GM19328 (cell line): ENCODE data around the gene ATE1.
"Not testable (repeated sequence)": the region's sequence is repeated elsewhere in the genome, so short reads cannot be mapped to it uniquely, and the experiment has no call there.

Experiments used
- ATAC-seq: cut with Tn5 transposase; IDR thresholded peaks from one replicate; pipeline ENCODE4 v1.9.1; 2021; ENCODE audit warnings: mild to moderate bottlenecking, moderate library complexity; ENCODE audit not compliant: unreplicated experiment

The ATE1 gene

DNA sequence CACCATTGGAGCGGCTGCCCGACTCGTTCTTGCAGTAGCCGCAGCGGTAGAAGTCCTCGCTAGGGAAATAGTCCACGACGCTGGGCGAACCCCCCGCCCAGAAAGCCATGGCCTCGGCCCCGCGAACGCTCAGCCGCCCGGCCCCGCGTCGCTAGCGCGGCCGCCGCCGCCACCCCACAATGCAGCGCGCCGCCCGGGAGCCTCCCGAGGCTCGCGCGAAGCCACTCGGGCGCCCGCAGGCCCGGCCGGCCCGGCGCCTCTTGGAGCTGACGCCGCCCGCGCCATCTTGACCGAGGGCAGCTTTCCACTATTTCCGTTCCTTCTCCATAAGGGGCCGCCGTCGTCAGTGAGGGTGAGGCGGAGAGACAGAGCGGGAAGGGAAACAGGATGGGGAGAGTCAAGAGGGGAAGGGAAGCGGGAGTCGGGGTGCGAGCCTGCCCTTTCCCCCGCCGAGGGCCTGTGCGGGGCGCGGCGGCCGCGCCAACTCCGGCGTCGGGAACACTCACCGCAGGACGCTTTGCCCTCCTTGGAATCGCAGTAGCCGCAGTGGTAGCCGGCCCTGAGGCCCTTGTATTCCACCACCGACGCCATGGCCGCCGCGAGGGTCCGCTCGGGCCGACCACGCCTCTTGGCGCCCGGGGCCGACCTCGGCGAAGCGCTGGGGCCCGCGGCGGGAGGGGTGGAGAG lies at the start of gene ATE1:
ATE1 (minus strand) TSS at position 191 of the 687 bp plus-strand sequence; CDS start at position 109, 82 bp downstream.
- ATAC-seq = peak; percentile 84

DNA sequence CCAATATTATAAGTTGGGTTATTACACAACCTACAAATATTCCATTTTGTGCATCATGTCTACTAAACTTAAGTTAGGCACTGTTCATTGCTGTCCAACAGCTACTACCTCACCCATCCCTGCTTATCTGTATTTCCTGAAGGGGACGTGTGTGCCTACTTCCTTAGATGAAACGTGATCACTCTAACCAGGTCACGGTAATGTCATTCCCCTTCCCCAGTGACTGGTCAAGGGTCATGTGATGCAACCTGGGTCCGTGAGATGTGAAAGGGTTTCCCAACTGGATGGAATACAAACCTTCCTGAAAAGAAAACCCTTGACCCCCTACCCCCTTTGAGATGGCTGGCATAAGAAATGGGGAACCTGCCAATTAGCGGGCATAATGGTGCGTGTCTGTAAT lies 48.8 kb upstream of the ATE1 start:
- no peak for ATAC-seq

DNA sequence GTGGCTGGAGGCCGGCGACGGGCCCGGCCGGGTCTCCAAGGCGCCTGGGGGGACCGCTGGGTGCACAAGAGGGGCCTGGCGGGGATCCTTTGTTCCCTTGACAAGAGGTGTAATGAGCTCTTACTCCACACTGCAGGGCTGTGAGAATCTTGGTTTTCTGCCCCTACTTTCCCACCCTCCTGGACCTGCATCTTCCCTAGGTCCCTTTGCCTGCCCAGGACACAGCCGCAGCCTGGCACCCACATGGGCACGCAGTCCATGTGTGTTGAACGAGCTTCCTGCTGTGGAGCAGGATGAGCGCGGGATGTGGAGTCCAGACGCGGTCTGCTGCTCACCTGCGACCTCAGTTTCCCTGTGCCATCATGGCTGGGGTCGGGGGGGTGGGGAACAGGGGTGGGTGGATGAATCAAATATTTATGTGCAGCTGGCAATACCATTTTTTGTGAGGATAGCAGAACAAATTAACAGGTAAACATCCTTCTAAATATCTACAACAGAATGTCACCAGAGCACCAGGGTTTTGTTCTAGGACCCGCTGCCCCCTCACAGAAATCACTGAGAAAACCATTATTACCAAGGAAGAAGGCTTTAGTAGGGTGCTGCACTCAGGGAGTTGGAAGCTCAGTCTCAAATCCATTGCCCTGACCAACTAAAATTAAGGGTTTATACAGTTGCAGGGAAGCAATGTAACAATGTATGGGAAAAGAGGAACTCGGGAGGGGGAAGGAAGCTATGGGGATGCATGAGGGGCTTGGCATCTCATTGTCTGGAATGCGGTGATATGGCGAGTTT lies 47.7 kb upstream of the ATE1 start:
- no peak for ATAC-seq

DNA sequence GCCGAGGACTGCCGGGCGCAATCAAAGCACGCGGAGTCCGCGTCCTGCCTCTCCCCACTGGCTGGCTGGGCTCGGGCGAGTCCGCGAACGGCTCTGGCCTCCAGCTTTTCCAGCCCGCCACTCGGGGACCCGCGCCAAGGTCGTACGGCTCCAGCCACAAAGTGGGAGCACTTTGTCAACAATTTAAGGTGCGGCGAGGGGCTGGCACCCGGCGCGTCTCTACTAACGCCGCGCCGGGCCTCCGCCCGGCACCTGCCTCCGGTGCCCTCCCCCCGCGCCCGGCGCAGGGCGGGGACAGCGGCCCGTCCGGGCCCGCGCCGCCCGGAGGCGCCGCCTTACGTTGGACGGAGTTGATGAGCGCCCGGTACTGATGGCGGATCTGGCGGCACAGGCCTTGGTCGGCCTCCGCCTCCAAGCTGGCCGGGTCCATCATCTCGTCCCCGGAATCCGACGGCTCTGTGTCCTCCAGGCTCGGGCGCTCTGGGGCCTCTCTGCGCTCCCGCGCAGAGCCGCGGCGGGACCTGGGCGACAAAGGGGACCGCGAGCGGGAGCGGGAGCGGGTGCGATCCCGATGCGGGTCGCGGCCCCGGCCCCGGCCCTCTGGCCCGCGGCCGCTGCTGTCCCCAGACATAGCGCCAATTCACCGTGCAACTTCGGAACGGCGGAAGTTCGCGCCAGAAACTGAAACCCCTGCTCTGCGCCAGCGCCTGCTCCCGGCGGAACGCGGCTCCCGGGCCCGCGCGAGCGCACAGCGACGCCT lies 46.9 kb upstream of the ATE1 start, which contains the start of gene NSMCE4A:
NSMCE4A (minus strand) TSS at position 683 of the 760 bp plus-strand sequence; CDS start at position 631, 52 bp downstream.
- peak; percentile 84 for ATAC-seq

DNA sequence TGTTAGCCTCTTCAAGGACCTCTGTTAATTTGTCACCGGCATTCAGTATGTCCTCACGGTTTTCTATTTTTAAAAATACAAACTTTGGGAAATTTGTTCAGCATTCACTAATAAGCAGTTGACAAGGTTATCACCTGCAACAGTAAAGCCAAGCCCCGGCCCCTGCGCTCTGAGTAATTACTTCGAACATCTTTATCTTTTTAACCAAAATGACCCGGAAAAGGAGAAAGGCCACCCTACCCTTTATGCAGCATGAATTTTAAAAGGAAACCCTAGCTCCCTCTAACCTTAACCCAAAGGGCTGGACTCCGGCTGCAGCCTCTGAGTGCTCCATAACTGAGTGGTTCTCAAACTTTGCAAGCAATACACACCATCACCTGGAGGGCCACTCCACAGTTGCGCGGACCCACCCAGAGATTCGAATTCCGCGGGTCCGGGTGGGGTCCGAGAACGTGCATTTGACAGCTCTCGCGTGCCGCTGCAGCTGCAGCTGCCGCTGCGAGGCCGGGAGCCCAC lies 46.2 kb upstream of the ATE1 start:
- peak; percentile 14 for ATAC-seq

DNA sequence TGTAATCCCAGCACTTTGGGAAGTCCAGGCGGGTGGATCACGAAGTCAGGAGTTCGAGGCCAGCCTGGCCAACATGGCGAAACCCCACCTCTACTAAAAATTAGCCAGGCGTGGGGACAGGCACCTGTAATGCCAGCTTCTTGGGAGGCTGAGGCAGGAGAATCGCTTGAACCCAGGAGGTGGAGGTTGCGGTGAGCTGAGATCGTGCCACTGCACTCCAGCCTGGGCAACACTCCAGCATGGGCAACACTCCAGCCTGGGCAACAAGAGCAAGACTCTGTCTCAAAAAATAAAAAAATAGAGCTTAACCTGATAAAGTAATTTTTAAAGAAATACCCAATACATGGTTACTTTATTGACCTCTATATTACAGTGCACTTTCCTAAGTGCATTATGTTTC lies 41.3 kb upstream of the ATE1 start:
- not testable (repeated sequence) for ATAC-seq

DNA sequence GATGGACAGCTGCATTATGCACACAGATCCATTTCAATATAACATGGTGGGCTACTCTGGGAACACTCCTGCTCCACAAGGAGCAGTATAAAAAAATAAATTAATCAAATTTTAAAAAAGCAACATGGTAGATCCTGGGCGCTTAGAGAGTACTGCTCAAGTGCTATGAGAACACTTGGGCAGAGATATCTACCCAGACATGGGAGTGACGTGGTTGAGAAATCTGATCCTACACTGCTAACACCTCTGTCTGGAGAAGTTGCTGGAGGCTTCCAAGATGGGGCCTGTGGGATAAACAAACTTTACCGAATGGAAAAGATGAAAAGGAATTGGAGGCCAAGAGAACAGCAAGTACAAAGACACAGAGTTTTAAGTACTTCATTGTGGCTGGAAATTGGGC lies 38.2 kb upstream of the ATE1 start:
- ATAC-seq = no peak

DNA sequence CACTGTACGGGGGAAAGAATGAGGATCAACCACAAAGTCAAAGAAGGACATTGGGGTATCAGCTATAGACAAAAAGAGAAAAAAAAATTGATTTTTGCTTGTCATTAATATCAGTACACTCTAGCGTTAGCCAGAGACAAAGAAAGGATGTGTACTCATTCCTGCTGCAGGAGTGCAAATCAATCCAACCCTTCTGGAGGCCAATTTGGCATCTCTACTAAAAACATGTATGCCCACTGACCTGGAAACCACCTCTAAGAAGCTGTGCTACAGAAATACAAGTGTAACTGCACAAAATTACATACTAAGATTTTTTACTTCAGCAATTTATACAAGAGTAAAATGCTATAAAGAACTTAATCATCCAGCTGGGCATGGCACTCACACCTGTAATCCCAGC lies 33.6 kb upstream of the ATE1 start:
- no peak for ATAC-seq

DNA sequence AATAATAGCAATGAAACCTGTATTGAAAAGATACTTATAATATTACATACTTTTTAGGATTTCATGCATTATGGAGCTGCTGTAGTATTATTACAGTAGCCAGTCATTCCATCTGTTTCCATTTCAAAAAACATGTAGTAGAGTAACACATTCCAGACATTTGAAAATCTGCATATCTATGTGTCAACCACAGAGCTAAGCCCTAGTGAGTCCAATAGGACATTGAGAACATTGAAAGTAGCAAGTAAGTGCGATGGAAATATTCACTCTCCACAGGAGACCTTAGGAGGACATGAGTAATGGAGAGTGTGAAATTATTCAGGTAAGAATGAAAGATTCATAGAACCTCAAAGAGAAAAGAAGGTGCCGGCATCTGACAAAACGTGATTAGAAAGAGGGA lies 31.8 kb upstream of the ATE1 start:
- ATAC-seq = no peak

DNA sequence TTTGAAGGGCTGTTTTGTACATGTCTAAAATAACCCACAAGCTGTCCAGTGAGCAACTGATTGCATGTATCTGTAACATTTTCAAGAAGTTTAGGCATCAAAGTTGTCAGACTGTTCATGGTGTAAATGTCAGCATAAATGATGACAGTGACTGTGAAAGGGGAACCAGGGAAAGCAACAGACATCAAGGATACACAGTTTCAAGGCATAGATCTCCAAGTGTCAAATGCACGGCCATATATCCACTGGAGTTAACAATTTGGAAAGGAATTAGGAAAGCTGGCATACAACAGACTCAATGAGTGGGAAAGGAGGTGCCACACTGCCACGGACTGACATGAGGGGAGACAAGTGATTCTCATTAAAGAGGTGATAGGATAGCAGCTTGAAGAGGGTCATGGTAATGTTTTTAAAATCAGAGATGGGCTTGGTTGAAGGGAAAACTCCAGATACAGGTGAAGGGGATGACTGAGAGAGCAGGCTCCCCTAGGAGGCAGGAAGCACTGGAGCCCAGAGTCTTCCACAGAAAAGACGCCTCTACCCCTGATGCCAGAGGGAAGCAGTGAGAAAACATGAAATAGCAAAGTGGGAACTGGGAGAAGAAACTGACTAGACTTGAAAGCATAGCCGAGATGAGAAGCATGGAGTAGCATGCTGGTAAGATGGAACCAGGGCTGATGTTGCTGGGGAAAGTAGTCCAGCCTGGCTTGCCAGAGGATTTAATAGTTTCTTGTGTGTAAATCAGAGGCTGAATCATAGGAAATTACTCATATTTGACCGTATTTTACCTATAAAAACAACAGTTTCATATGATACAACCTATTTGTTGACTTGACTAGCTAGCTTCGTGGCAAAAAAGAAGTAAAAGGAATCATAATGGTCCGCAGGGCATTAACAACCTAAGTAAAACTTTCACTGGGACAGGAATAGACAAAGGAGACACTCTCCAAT lies 28.6 kb upstream of the ATE1 start:
- ATAC-seq = no peak

DNA sequence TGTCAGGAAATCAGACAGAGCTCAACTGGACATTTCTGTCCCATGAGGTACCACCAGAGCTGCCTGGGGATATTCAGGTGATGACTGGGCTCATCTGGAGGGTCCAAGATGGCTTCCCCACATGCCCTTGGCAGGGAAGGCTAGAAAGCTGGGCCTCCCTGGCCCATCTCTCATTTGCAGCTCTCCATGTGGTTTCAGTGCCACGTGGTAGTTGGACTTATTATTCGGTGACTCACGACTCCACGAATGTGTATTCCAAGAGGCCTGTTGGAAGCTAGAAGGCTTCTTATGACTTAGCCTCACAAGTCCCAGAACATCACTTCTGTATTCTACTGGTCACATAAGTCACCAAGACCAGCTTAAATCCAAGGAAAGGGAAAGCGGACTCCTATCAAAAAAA lies 24.4 kb upstream of the ATE1 start:
- ATAC-seq = no peak

DNA sequence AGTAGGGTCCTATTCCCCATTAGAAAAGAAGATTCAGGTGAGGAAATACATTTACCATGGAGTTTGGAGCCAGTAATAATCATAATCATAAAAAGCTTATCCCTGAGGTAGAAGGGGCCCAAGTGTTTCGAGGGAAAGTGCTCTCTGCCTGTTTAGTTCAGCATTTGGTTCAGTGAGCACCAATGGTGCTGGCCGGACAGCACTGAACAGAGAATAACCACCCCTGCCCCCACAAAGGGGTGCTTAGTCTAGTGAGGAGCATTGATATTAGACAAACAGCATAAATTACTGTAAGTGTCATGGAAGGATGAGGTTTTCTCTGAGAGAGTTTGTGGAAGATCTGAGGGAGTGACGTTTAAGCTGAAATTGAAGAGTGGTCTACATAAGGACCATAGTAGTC lies 21.6 kb upstream of the ATE1 start:
- no peak for ATAC-seq

DNA sequence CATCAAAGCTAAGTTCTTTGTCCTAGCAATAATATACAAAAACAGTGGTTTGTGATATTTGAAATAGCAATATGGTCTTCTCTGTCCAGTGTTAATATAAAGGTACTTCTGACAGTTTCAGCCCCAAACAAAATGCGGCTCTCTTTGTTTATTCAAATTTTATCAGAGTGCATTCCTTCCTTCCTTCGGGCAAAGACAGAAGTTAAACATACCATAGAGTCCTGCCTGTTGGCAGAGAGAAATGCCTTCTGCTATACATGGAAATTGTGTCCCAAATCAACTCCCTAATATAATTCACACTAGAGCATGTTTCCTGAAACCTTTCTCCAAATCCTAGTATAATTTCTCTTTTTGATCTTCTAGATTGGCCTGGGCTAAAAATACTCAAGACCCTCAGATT lies 21.2 kb upstream of the ATE1 start:
- no peak for ATAC-seq

DNA sequence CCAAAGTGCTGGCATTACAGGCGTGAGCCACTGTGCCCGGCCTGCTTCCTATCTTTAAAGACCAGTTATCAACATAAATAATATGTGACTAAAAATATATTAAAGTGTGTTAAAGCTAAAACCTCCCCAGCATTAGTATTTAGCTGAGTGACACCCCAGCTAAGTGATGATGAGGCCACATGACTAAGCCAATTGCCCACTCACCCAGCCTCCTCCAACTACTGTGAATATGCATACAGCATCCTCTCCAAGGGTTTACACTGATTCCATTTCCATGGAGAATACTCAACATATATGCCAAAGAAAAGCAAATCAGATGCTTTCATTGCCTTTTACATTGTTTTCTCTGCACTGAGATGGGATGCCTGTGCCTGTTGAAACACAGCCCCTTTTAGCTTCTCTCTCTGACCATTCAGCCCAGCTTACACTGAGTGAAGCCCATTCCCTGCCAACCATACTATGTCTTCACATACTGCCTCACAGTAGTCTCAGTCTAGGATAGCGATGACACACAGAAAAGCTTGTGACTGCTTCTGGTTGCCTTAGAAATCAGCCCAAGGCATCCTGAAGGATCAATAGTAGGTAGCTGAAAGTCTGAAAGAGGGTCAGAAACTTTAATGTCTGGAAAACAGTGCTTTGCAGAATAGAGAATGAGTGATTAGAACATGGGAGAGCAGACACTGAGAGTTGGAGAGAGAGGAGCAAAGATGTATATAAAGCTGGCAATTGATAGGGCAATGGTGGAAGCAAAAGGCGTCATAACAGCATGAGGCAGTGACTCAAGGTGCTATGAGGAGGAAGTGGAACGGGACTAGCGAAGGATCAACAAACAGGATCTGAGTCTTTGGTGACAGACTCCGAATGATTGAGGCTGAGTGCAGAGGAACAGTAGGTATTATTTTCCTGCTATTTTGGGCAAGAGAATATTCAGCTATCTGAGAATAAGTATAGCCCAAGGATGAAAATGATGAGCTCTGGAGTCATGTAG lies 19.8 kb upstream of the ATE1 start:
- no peak for ATAC-seq

DNA sequence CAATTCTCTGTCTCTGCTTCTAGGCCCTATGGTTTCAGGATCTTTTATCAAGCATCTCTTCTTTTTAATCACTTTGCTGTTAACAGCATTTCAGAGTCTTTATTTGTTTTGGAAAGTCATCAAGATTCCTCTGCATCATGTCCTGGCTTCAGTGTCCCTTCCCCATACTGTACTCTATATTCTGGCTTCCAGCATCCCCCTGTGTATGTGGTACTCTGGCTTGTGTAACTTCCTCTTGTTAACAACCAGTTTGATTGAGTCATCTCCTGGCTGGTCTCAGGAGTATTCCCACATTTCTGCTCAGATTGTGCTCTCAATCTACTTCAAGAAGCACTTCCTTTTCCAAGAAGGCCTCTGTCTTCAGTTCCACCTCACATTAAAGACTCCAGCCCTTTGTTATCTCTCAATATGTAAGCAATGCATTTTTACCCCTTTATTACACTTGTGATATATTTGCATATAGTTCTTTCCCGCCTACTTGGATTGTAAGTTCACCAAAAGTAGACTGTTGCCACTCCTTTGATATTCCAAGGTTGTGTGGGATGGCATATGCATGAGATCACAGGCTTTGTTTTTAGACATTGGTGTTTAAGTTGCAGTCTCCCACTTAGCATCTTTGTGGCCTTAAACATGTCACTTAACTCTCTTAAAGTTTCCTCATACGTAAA lies 15.1 kb upstream of the ATE1 start:
- no peak for ATAC-seq

DNA sequence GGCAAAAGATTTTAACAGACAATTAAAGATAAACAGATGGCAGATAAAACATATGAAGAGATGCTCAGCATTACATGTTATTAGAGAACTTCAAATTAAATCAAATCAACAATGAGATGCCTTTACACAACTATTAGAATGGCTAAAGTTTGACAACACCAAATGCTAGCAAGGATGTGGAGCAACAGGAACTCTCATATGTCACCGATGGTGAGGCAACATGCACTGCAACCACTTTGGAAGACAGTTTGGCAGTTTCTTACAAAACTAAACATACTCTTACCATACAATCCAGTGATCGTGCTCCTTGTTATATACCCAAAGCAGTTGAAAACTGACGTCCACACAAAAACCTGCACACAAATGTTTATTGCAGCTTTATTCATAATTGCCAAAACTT lies 13.7 kb upstream of the ATE1 start:
- ATAC-seq = no peak

DNA sequence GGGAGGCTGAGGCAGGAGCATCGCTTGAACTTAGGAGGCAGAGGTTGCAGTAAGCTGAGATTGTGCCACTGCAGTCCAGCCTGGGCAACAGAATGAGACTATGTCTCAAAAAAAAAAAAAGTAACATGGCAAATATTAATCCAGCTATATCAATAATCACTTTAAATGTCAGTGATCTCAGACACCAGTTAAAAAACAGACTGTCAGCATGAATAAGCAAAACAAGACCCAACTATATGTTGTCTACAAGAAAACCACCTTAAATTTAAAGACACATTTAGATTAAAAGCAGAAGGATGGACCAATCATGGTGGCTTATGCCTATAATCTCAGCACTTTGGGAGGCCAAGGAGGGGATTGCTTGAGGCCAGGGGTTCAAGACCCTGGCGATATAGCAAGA lies 8.5 kb upstream of the ATE1 start:
- ATAC-seq = no peak

DNA sequence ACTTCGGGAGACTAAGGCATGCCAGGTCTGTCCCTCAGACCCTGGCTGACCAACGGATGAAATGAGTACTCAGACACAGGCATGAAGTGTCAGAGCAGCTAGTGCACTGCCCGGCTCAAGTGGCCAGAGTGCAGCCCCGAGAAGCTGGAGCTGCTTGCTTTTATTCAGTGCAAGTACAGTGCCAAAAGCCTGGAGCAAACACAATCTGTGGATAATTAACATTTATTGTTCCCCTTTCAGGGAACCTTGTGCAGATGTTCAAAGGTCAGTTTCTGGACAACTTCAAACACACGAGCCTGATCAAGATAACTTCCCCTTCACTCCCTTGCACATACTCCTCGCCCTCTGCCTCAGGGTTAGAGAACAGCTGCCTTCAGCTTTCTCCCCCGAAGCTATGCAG lies 7.9 kb upstream of the ATE1 start:
- no peak for ATAC-seq
